GM12874 (cell line): Measurements from ENCODE around the gene GRIK1.

Source experiments
- TF ChIP-seq, protein P1 (sequence below): IDR thresholded peaks from 2 replicates; pipeline ENCODE4 v1.5.1; 2011; ENCODE audit warnings: low read depth, mild to moderate bottlenecking, control low read depth, low read length, moderate library complexity; ENCODE audit not compliant: insufficient read depth

The GRIK1 gene

DNA sequence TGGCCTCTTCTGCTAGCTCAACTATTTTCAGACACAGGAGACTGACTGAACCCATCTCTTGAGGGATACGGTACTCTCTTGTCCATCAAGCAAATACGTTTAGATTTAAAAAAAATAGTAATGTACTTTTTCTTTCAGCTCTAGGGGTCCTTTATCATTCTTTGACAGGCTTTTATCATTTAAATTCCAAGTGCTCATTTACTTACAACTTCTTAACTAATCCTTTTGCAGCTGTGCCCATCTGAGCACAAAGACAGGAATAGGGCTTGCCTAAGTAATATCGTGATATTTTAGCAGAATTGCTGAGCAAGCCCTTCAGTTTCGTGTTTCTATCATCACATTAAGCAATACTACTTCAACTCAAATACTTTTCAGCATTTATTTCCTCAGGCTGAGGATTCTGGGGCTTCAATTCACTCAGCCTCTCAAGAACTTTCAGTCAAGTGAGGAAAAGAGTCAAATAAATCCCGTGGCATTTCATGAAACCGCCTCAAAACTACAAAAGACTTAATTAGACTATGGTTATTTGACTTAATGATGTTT lies 323.5 kb downstream of the GRIK1 start:
- TF ChIP-seq, protein P1, sequence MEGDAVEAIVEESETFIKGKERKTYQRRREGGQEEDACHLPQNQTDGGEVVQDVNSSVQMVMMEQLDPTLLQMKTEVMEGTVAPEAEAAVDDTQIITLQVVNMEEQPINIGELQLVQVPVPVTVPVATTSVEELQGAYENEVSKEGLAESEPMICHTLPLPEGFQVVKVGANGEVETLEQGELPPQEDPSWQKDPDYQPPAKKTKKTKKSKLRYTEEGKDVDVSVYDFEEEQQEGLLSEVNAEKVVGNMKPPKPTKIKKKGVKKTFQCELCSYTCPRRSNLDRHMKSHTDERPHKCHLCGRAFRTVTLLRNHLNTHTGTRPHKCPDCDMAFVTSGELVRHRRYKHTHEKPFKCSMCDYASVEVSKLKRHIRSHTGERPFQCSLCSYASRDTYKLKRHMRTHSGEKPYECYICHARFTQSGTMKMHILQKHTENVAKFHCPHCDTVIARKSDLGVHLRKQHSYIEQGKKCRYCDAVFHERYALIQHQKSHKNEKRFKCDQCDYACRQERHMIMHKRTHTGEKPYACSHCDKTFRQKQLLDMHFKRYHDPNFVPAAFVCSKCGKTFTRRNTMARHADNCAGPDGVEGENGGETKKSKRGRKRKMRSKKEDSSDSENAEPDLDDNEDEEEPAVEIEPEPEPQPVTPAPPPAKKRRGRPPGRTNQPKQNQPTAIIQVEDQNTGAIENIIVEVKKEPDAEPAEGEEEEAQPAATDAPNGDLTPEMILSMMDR, result no peak

DNA sequence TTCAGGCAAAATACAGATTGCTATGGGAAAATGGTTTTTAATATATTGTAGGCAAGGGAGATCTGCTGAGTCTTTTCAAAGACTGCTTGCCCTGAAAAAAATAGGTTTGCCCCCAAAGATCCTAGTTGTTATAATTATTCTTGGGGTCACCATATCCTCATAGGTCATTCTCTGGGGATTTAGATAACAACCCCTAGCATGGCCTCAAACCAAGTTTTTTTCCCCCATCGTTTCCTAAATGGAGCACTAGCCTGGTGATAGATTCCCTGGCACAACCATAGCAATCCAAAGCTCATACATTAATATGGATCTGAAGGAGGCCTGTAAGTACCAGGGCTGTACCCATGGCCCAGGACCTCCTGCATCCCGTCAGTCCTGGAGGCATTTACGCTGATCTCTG lies 325.9 kb downstream of the GRIK1 start:
- TF ChIP-seq, protein P1, result no peak

DNA sequence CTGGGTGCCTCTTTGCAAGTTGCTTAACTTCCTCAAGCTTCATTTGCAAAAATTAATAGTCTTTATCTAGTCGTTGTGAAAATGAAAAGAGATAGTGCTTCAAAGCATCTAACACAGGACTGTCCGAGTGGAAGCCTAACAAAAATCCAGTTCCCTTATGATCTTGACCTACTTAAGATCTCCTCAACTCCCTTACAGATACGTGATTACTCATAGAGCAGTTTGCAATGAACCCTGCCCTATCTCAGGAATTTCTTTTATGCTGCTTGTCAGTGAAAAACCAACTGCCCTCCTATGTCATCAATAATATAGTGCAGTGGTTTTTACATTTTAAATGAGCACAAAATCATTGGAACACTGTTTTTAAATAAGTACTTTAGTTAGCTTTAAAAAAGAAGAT lies 326.8 kb downstream of the GRIK1 start:
- TF ChIP-seq, protein P1, result no peak

DNA sequence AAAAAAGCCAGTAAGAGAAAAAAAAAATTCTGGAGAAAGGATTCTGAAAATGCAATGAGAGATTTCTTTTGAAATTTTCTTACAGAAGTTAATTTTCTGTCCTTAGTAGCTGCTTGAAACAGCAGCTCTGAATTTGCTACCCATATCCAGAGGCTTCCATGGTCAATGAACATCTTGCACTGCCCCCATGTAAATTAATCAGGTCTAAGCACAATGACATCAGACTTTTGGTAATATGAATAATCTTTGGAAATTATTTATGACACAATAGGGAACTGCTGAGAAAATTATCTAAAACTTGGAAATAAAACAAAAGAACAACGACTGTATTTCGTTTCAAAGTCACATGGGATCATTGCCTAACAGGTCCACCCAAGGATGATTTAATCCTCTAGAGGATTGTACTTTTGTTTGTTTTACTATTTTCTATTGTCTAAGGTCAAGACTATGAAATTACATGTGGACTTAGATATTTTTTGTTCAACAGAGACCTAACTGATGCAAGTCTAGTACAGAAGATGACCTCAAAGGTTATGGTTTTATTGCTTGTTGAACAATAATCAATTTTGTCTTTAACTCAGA lies 328.9 kb downstream of the GRIK1 start:
- TF ChIP-seq, protein P1, result no peak

DNA sequence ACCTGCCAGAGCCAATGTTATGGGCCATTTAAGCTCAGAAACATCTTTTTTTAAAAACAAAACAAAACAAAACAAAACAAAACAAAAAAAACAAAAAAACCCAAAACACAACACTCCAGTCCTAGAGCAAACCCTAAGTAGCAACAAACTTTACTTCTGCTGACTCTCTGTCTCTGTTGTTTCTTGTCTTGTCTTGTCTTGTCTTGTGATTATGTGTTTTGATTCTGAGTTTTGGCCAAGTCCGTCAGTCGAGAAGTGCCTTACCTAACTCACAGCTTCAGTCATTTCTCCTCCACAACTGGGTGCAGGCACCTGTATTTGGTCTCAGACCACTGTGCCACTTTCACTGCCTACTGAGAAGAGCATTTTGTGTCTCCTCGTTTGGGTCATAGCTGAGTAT lies 333.2 kb downstream of the GRIK1 start:
- TF ChIP-seq, protein P1, result no peak

DNA sequence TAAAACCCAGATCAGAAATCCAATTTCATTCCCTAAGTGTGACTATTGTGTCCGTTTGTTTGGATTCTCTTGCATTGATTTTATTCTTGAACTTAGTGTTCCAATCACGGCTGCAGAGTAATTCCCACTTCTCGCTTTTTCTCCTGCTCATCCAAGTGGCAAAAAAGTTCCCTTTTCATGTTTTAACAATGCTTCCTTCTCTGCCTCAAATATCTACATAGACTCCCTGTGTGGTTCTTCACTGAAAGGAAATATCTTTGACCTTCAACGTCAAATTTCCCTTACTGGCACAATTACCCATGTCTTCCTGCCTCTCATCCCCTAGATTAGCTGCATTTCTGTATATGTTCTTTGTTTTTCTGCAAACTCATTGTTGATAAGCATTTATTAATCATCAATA lies 335.7 kb downstream of the GRIK1 start:
- TF ChIP-seq, protein P1, result no peak

DNA sequence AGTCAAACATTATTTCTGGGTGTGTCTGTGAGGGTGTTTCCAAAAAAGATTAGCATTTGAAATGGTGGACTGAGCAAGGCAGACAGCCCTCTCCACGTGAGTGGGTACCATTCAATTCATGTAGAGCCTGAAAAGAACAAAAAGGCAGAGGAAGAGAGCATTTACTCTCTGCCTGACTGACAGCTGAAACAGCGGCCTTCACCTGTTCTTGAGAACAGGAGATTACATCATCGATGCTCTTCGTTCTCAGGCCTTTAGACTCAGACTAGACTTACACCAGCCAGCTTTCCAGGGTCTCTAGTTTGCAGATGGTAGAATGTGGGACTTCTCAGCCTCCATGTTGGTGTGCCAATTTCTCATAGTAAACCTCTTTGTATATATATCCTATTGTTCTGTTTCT lies 338.7 kb downstream of the GRIK1 start:
- TF ChIP-seq, protein P1, result no peak
